Measurements from ENCODE around the gene DNMT1.

DNA sequence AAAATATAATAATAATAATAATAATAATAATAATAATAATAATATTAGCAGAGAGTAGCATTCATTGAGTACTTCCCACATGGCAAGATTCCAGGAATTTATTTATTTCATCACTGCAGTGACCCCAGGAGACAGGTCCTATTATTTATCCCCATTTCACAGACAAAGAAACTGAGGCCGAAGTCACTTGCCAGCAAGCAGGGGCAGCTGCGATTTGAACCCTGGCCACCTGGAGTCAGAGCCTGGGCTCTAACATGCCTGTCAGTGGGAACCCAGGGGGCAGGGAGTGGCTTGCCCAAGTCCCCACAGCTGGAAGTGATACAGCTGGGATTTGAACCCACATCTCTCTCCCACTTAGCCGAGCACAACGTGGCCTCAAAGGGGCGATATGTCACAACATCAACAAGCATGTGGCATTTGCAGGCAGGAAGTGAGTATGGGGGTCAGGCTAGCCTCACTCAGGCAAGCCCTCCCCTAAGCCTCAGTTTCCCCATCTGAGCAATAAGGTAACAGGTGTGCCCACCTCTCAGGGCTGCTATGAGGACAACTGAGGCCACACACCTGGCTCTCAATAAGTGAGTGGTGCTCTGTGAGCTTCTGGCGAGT is 105.7 kb downstream of the DNMT1 start:
- TF ChIP-seq GATA2 (IDR thresholded peaks at IDR 0.05; ENCODE audit: low read depth, low read length) (no peak), GATA3 (IDR thresholded peaks at IDR 0.05; ENCODE audit: low read depth, low read length) (no peak)
